H9 (cell line): ENCODE results near the gene LRP1. TPM values are rescaled to one million over a fixed set of nuclear protein-coding genes. Genes with fewer than 3 reads are reported as not detected.

Source experiments
- DNase-seq: peaks from one replicate; pipeline ENCODE4 v3.0.0-alpha.2; 2017
- H2AFZ ChIP-seq: one replicate; pipeline ENCODE4 v1.6.1; 2013; ENCODE audit warnings: mild to moderate bottlenecking, low read length, control low read depth, moderate library complexity
- H2AK5ac ChIP-seq: 2 replicates; pipeline ENCODE4 v1.6.1; 2013; ENCODE audit warnings: low read length, control low read depth, mixed read lengths; ENCODE audit not compliant: insufficient read length
- H2BK120ac ChIP-seq: one replicate; pipeline ENCODE4 v1.6.1; 2013; ENCODE audit warnings: low read depth, mild to moderate bottlenecking, low read length, control low read depth, inconsistent platforms; ENCODE audit not compliant: poor library complexity, severe bottlenecking
- H2BK12ac ChIP-seq: 2 replicates; pipeline ENCODE4 v1.6.1; 2013; ENCODE audit warnings: low read length, control low read depth, mixed read lengths, low read depth; ENCODE audit not compliant: insufficient read length
- H2BK15ac ChIP-seq: 2 replicates; pipeline ENCODE4 v1.6.1; 2013; ENCODE audit warnings: low read depth, low read length, control low read depth
- H2BK20ac ChIP-seq: one replicate; pipeline ENCODE4 v1.6.1; 2013; ENCODE audit warnings: low read depth, mild to moderate bottlenecking, low read length, control low read depth, inconsistent platforms; ENCODE audit not compliant: poor library complexity, severe bottlenecking
- H2BK5ac ChIP-seq: 2 replicates; pipeline ENCODE4 v1.6.1; 2013; ENCODE audit warnings: low read length, control low read depth, mixed read lengths; ENCODE audit not compliant: insufficient read length
- H3K14ac ChIP-seq: 2 replicates; pipeline ENCODE4 v1.6.1; 2013; ENCODE audit warnings: low read length, control low read depth; ENCODE audit not compliant: insufficient read depth
- H3K18ac ChIP-seq: 2 replicates; pipeline ENCODE4 v1.6.1; 2013; ENCODE audit warnings: low read depth, mild to moderate bottlenecking, mixed read lengths, low read length, control low read depth; ENCODE audit not compliant: insufficient read length
- H3K23ac ChIP-seq: 2 replicates; pipeline ENCODE4 v1.6.1; 2013; ENCODE audit warnings: low read length, control low read depth, mixed read lengths, low read depth; ENCODE audit not compliant: insufficient read length
- H3K23me2 ChIP-seq: 2 replicates; pipeline ENCODE4 v1.6.1; 2013; ENCODE audit warnings: low read depth, mild to moderate bottlenecking, mixed read lengths, low read length, control low read depth; ENCODE audit not compliant: insufficient read length, poor library complexity, severe bottlenecking
- H3K27ac ChIP-seq: 2 replicates; pipeline ENCODE4 v1.5.1; 2013; ENCODE audit warnings: low read length, control low read depth, mixed read lengths, low read depth; ENCODE audit not compliant: insufficient read length
- H3K27me3 ChIP-seq: 2 replicates; pipeline ENCODE4 v1.6.1; 2013; ENCODE audit warnings: low read length, control low read depth, inconsistent platforms; ENCODE audit not compliant: insufficient read depth
- H3K4ac ChIP-seq: 2 replicates; pipeline ENCODE4 v1.6.1; 2013; ENCODE audit warnings: low read depth, mild to moderate bottlenecking, control low read depth, inconsistent platforms, low read length, moderate library complexity
- H3K4me1 ChIP-seq: 2 replicates; pipeline ENCODE4 v1.6.1; 2013; ENCODE audit warnings: low read length, control low read depth, inconsistent platforms; ENCODE audit not compliant: insufficient read depth
- H3K4me2 ChIP-seq: 2 replicates; pipeline ENCODE4 v1.6.1; 2013; ENCODE audit warnings: low read length, control low read depth, mixed read lengths; ENCODE audit not compliant: insufficient read length, insufficient read depth
- H3K56ac ChIP-seq: 2 replicates; pipeline ENCODE4 v1.6.1; 2013; ENCODE audit warnings: low read depth, mild to moderate bottlenecking, mixed read lengths, low read length, control low read depth; ENCODE audit not compliant: insufficient read length
- H3K79me1 ChIP-seq: 2 replicates; pipeline ENCODE4 v1.6.1; 2013; ENCODE audit warnings: low read depth, mild to moderate bottlenecking, moderate library complexity, low read length, control low read depth, inconsistent platforms; ENCODE audit not compliant: insufficient read depth, poor library complexity, severe bottlenecking
- H3K79me2 ChIP-seq: 2 replicates; pipeline ENCODE4 v1.6.1; 2013; ENCODE audit warnings: low read length, control low read depth, inconsistent platforms; ENCODE audit not compliant: insufficient read depth
- H3K9ac ChIP-seq: 2 replicates; pipeline ENCODE4 v1.6.1; 2013; ENCODE audit warnings: low read length, control low read depth, mixed read lengths; ENCODE audit not compliant: insufficient read length; ENCODE audit errors: extremely low read depth
- H3K9me3 ChIP-seq: one replicate; pipeline ENCODE4 v1.6.1; 2013; ENCODE audit warnings: low read depth, low read length, inconsistent platforms; ENCODE audit not compliant: control insufficient read depth
- H3T11ph ChIP-seq: one replicate; pipeline ENCODE4 v1.6.1; 2013; ENCODE audit warnings: mild to moderate bottlenecking, low read length, control low read depth, inconsistent platforms
- H4K20me1 ChIP-seq: one replicate; pipeline ENCODE4 v1.6.1; 2013; ENCODE audit not compliant: control insufficient read depth, insufficient read length, insufficient read depth
- H4K5ac ChIP-seq: 2 replicates; pipeline ENCODE4 v1.6.1; 2013; ENCODE audit warnings: low read depth, mild to moderate bottlenecking, mixed read lengths, low read length, control low read depth; ENCODE audit not compliant: insufficient read length
- H4K8ac ChIP-seq: replicated peaks from 2 replicates; pipeline ENCODE4 v1.6.1; 2013; ENCODE audit warnings: low read length, control low read depth, mixed read lengths, low read depth; ENCODE audit not compliant: insufficient read length
- H4K91ac ChIP-seq: 2 replicates; pipeline ENCODE4 v1.6.1; 2013; ENCODE audit warnings: low read depth, mild to moderate bottlenecking, moderate library complexity, mixed read lengths, low read length, control low read depth; ENCODE audit not compliant: insufficient read length
- H3K27ac Mint-ChIP-seq, 3 experiments: 2 replicates in 2 of 3; 3 replicates in 1 of 3; pipeline ENCODE4 v1.8.0; 2020 to 2021; ENCODE audit warnings: mixed read lengths in 3 of 3, mild to moderate bottlenecking in 1 of 3, moderate library complexity in 1 of 3
- H3K27me3 Mint-ChIP-seq: 2 replicates; pipeline ENCODE4 v1.8.0; 2021; ENCODE audit warnings: low read depth, mild to moderate bottlenecking, moderate library complexity, mixed read lengths
- H3K36me3 Mint-ChIP-seq, 3 experiments: 2 replicates in 2 of 3; 3 replicates in 1 of 3; pipeline ENCODE4 v1.8.0; 2020 to 2021; ENCODE audit warnings: low read depth in 3 of 3, mixed read lengths in 3 of 3; ENCODE audit not compliant: insufficient read depth in 1 of 3
- H3K4me1 Mint-ChIP-seq, 2 experiments: 2 replicates each; pipeline ENCODE4 v1.8.0; 2020; ENCODE audit warnings: mixed read lengths in 2 of 2
- H3K4me3 Mint-ChIP-seq, 2 experiments: 2 replicates in 1 of 2; 3 replicates in 1 of 2; pipeline ENCODE4 v1.8.0; 2020 to 2021; ENCODE audit warnings: mild to moderate bottlenecking in 2 of 2, mixed read lengths in 2 of 2, moderate library complexity in 1 of 2
- H3K9me3 Mint-ChIP-seq, 2 experiments: 2 replicates in 1 of 2; 3 replicates in 1 of 2; pipeline ENCODE4 v1.8.0; 2020; ENCODE audit warnings: mild to moderate bottlenecking in 2 of 2, mixed read lengths in 2 of 2, moderate library complexity in 1 of 2
- CTCF ChIP-seq: fragments of 200-600 bp; sonication (generic); conservative IDR thresholded peaks from 3 replicates; pipeline ENCODE4 v1.8.0; 2021; ENCODE audit warnings: antibody characterized with exemption, mild to moderate bottlenecking
- WGBS: extraction: QIAGEN DNeasy Blood & Tissue Kit; methylation state at CpG from one replicate; pipeline ENCODE4 v1.1.7; 2013; ENCODE audit warnings: missing lambda C conversion rate, low lambda C conversion rate, mixed read lengths; ENCODE audit not compliant: insufficient read length; ENCODE audit errors: extremely low coverage; 5-methylcytosine and 5-hydroxymethylcytosine counted together
- total RNA-seq: library from RNA; stranded (reverse); gene quantifications from 2 replicates; pipeline ENCODE4 v1.2.1, GENCODE V29; 2021

LRP1 gene
- total RNA-seq, 1 experiment from 2014 or later = 115 TPM

GRCh38 chr12:57226588-57227314 lies 98.5 kb downstream of the LRP1 start:
- H3K4me1 ChIP-seq = no peaks in the 10 kb centered on the region; the same call in 1 of the 2 replicates
- H3K4me1 Mint-ChIP-seq = peaks cover 53 to 69% of the 10 kb centered on the region in 2 experiments
- peak; percentile 86 for DNase-seq

More at GRCh38 chr12:57226588-57227314, 98.5 kb downstream of the LRP1 start:
- TF ChIP-seq CTCF = no peak
- Histone ChIP-seq H2BK120ac (no peak overlapping the region), H2AK5ac (no peak overlapping the region), H3K79me2 (peaks cover 5% of the 10 kb centered on the region; the same call in 1 of the 2 replicates), H3K4me2 (peak overlapping the region; percentile 77), H4K5ac (no peak overlapping the region), H3T11ph (no peak overlapping the region), H4K20me1 (no peaks in the 10 kb centered on the region), H3K9me3 (no peaks in the 10 kb centered on the region), H4K91ac (no peak overlapping the region), H3K18ac (no peak overlapping the region), H2BK15ac (no peak overlapping the region), H3K23ac (no peak overlapping the region), H3K79me1 (peaks cover 5% of the 10 kb centered on the region), H3K27me3 (peaks cover 33% of the 10 kb centered on the region), H3K9ac (no peak overlapping the region), H3K4ac (no peak overlapping the region), H3K23me2 (peaks cover 30% of the 10 kb centered on the region), H3K56ac (no peak overlapping the region), H2BK12ac (no peak overlapping the region), H3K27ac (no peak overlapping the region), H2AFZ (no peak overlapping the region), H2BK5ac (no peak overlapping the region), H2BK20ac (no peak overlapping the region), H3K14ac (no peak overlapping the region), H4K8ac (no peak overlapping the region)
- no CpG with 5 or more reads among the region's 35 CpGs for WGBS
- Mint-ChIP-seq H3K9me3 (no peaks in the 10 kb centered on the region; a peak in 2 of 5 replicates), H3K4me3 (peak overlapping the region; percentile 60 to 87), H3K36me3 (peaks cover 16 to 20% (median 17%) of the 10 kb centered on the region in 3 experiments), H3K27ac (peak overlapping the region in 1 of 3 experiments; percentile 60; a peak in 1 of 7 replicates), H3K27me3 (peaks cover 64% of the 10 kb centered on the region)
